Omental fat pad (tissue), 4 donors: Measurements from ENCODE around the gene TMEM39B. TPM values are rescaled to one million over a fixed set of nuclear protein-coding genes. Genes with fewer than 3 reads are reported as not detected.

Experiments
- ATAC-seq: fragments of 150-250 bp; one replicate; pipeline ENCODE4 v1.9.1; 2016; ENCODE audit warnings: mild to moderate bottlenecking, moderate library complexity; ENCODE audit not compliant: low FRiP score
- DNase-seq: peaks from one replicate; pipeline ENCODE4 v3.0.0-alpha.2; 2019; ENCODE audit warnings: low spot score
- total RNA-seq, 4 donors: library from RNA; depleted of rRNA; stranded (reverse); fragments of >200 nt; gene quantifications; one replicate each; pipeline ENCODE4 v1.1.0, GENCODE V29; 2016
- TF ChIP-seq, protein P1 (sequence below), 3 donors: fragments of 450-650 bp; IDR thresholded peaks; one replicate each; pipeline ENCODE4 v1.5.1; 2016 to 2017; ENCODE audit warnings: antibody characterized with exemption in 3 of 3, mild to moderate bottlenecking in 3 of 3, moderate library complexity in 2 of 3

The TMEM39B gene
- total RNA-seq, 4 donors from 2014 or later: 2.5 to 5.6 (median 3.6) TPM

- DNase-seq: no peak
- ATAC-seq: peak; percentile 37
- TF ChIP-seq, protein P1, sequence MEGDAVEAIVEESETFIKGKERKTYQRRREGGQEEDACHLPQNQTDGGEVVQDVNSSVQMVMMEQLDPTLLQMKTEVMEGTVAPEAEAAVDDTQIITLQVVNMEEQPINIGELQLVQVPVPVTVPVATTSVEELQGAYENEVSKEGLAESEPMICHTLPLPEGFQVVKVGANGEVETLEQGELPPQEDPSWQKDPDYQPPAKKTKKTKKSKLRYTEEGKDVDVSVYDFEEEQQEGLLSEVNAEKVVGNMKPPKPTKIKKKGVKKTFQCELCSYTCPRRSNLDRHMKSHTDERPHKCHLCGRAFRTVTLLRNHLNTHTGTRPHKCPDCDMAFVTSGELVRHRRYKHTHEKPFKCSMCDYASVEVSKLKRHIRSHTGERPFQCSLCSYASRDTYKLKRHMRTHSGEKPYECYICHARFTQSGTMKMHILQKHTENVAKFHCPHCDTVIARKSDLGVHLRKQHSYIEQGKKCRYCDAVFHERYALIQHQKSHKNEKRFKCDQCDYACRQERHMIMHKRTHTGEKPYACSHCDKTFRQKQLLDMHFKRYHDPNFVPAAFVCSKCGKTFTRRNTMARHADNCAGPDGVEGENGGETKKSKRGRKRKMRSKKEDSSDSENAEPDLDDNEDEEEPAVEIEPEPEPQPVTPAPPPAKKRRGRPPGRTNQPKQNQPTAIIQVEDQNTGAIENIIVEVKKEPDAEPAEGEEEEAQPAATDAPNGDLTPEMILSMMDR (IDR thresholded peaks at IDR 0.05): no peak
Observed at GRCh38 chr1:32066489-32066873, 6.3 kb upstream of the TMEM39B start.

DNA sequence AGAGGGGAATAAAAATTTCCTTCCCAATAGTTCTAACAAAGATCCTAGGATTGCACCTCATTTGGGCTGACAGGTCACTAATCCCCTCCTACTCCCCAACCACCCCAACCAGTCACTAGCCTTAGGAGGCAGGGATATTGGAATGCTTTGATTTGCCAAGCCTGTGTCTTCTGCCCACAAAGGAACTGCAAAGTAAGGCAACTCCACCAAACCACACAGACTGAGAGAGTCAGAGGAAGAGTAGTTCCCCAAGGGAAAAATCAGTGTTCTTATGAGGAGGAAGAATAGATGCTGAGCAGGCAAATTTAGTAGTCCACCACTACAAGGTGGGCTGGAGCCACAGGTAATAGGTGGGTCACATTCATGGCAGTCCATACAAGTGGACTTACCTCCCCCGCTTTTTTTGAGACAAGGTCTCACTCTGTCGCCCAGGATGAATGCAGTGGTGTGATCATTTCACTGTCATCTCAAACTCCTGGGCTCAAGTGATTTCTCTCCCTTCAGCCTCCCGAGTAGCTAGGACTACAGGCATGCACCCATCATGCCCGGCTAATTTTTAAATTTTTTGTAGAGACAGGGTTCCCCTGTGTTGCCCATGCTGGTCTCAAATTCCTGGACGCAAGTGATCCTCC, 3.7 kb upstream of the TMEM39B start:
- TF ChIP-seq, protein P1 (IDR thresholded peaks at IDR 0.05): no peak
- DNase-seq (no peak), ATAC-seq (no peak)

DNA sequence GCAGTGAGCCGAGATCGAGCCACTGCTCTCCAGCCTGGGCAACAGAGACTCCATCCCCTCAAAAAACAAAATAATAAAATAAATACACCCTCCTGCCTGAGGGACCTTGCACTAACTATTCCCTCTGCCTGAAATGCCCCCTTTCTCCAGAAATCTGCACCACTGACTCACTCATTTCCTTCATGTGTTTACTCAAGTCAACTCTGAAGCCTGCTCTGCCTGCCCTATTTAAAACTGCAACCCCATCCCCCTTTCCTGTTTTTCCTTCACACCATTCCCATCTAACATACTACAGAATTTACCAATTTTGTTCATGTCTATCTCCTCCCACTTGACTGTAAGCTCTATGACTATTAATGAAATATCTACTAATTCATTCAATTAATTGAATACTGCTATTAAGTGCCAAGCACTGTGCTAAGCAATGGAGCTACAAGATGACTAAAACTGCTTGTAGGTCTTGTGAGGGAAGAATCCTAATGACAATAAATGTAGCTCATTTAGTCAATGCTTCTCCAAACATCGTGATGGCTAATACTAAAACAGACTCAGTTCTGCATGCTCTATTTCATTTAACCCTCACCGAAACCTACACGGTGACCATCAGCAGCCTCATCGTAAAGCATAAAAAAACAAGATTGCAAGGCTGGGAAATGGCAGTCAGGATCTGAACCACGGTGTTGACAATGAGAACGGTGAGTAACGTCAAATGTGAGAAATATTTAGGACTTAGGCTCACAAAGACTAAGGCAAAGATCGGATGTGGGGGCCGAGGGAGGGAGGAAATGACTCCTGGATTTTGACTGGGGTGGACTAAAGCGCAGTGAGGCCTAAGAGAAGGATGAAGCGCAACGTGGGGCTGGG, 749 bp upstream of the TMEM39B start:
- ATAC-seq (peak; percentile 1), DNase-seq (no peak)
- TF ChIP-seq, protein P1 (IDR thresholded peaks at IDR 0.05): no peak

- DNase-seq: no peak
- no peak for ATAC-seq
- TF ChIP-seq, protein P1 (IDR thresholded peaks at IDR 0.05): no peak
Observed at GRCh38 chr1:32073299-32074229, 825 bp downstream of the TMEM39B start.

DNA sequence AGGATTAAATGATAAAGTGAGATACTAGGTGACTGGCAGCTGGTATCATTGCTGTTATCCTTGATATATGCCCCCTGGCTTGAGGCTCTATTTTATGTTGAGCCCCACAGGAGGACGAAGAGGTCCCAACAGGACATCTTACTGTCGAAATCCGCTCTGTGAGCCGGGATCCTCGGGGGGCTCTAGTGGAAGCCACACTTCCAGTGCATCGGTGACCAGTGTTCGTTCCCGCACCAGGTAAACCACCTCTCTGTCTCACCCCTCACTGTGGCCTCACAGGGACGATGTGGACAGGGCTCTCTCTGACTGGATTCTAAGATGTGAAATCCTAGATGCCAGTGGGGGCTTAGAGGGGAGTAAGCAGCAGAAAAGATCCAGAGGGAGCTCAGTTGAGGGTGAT, 2.1 kb downstream of the TMEM39B start:
- ATAC-seq: no peak
- TF ChIP-seq, protein P1 (IDR thresholded peaks at IDR 0.05): no peak
- DNase-seq: no peak

- DNase-seq: no peak
- ATAC-seq: no peak
Observed at GRCh38 chr1:32077451-32077850, 4.7 kb downstream of the TMEM39B start.

More at GRCh38 chr1:32077451-32077850, 4.7 kb downstream of the TMEM39B start:
- TF ChIP-seq, protein P1 (IDR thresholded peaks at IDR 0.05): no peak
